ENCODE data around the gene CD63.
A peak's percentile ranks its signal among the peaks of the same experiment; 100 is the strongest.

CD63 gene

DNA sequence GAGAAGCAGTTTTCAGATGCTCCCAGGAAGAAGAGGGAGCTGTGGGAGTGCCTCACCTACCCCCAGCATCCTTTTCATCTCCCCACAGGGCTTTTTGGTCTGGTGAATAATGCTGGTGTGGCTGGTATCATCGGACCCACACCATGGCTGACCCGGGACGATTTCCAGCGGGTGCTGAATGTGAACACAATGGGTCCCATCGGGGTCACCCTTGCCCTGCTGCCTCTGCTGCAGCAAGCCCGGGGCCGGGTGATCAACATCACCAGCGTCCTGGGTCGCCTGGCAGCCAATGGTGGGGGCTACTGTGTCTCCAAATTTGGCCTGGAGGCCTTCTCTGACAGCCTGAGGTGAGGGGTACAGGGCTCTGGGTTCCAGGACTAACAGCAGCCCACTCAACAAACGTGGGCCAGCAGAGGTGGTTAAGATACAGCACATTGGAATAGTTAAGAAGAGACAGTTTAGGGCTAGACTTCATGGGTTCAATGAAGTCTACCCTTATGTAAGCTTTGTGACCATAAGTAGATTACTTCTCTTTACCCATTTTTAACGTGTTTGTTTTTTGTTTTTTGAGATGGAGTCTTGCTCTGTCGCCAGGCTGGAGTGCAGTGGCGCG is 7.1 kb downstream of the CD63 start:
- DNase-seq (ENCODE audit: low read depth in 2 of 2): no peak

DNA sequence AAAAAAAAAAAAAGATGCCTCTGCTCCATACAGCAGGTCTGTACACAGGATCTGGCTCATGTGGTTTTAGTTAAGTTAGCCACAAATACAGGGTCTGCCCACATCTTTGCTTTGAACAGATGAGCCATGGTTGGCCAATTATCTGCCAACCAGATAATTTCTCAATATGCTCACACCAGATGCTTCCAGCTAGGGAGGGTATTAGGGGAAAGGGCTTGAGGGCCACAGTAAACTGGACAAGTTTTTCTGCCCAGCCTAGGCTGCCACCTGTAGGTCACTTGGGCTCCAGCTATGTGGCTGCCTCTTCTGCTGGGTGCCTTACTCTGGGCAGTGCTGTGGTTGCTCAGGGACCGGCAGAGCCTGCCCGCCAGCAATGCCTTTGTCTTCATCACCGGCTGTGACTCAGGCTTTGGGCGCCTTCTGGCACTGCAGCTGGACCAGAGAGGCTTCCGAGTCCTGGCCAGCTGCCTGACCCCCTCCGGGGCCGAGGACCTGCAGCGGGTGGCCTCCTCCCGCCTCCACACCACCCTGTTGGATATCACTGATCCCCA is 7.8 kb downstream of the CD63 start:
- DNase-seq (ENCODE audit: low read depth in 2 of 2): no peak

DNA sequence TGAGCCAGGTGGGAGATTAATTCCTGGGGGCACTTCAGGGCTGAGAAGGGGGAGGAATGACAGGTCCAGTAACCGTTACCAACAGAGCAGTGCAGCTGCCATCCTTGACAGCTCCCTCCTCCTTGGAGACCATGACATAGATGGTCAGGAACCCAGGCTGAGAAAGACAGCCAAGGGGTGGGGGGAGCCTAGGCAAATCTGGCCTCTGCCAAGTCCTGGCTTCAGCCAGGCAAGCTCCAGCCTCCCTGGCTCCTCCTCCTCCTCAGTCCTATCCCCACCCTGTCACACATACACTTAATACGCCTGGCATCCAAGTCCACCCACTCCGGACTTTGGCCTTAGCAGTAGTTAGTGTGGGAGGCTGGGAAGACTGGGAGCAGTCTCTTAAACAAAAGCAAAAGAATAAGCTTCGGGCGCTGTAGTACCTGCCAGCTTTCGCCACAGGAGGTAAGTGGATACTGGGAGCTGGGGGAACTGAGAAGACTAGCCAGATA is 8.7 kb downstream of the CD63 start, which contains the start of gene RDH5:
TSS of gene RDH5 (plus strand) at position 323 of the 494 bp plus-strand sequence. CDS start 792 bp downstream, outside the sequence.
- DNase-seq (ENCODE audit: low read depth in 2 of 2): no peak

DNA sequence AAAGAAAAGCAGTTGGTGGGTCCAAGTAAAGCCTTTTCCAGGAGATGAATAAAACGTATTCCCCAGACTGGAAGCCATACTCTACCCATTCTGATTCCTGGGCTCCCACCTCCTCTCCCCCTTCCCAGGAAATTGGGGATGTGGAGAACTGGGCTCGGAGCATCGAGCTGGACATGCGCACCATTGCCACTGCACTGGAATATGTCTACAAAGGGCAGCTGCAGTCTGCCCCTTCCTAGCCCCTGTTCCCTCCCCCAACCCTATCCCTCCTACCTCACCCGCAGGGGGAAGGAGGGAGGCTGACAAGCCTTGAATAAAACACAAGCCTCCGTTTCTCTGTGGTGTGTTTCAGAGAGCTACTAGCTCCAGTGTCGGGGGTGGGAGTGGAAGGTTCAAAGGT is 9.4 kb downstream of the CD63 start:
- DNase-seq (ENCODE audit: low read depth in 2 of 2): no peak

DNA sequence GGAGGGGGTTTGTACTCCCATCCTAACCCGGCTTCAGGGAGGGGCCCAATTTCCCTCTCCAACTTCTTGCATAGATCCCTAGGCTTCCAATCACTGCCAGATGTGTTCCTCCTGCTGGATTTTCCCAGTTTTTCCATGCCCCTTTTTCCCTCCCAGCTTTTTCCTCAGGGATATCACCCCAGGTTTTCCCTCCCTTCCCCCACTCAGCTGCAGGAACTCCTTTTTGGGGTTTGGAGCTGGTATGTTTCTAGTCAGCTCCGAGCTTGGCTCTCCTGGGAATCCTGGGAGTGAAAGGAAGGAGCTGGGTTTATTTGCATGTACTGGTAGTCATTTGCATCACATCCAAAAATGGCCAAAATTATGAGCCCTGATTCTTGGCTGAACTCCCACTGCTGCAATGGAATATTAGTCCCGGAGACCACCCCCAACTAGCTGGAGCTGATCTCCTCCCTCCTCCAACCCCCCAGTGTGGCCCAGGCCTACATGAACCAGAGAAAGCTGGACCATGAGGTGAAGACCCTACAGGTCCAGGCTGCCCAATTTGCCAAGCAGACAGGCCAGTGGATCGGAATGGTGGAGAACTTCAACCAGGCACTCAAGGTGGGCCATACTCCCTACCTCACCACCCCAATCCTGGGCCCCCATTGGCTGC is 10.1 kb downstream of the CD63 start:
- DNase-seq (ENCODE audit: low read depth in 2 of 2): no peak

DNA sequence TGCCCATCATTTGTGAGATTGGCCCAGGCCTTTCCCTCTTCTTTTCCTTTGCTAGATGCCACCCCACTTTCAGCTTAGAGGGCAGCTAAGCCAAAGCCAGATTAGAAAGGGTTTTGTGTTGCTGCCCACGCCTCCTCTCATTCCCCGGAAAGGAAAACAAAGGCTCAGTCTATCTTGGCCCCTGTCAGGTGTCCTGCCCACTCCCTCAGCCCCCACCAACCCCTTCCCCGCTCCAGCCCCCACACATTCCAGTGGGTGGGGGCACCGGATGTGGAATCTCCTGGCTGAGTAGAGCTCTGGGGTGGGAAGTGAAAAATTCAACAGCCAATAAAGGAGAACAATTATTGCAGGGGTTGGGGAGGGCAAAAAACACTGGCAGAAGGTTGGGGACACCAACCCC is 10.8 kb downstream of the CD63 start:
- DNase-seq (ENCODE audit: low read depth in 2 of 2): no peak

DNA sequence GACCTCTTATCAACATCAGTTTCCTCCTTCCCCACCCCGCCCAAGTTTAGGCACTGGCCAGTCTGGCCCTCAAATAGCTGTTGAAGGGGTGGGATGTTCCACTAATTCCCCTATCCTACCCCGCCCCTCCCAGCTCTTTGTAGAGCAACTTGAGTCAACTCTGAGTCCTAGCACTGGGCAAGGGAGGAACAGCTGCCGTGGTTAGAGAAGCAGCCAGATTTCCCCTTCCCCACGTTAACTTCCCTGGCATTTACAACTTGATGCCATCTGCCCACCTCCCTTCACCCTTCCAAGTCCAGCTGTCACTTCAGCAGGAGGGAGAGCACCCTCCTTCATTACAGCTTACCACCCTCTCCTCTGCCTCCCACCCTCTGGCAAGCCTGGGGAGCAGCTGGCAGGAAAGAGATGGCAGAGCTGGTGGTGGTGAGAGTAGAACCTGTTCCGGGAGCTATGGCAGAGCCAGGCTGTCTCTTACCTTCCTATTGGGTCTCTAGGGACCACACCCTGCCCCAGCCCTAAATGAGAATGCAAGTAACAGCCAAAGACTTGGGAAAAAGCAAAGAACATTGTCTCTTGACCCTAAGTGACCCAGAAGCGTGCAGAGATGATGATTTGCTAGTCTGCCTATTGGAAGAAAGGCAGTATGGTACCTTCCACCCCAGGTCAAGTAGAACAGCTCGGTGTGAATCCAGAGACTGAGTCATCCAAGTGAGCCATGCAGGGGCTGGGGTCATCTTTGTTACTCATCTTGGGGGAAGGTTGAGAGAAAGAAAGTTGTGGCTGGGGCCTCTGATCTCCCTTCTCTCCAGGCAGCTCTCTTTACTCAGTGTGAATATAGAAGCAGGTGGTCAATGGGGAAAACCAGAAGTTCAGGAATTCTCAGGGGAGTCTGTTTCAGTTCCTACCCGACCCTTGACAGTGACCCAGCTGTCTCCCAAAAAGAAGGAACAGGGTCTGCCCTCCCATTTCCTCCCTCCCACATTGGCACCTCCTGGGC is 11.5 kb downstream of the CD63 start:
- no peak for DNase-seq (ENCODE audit: low read depth in 2 of 2)

DNA sequence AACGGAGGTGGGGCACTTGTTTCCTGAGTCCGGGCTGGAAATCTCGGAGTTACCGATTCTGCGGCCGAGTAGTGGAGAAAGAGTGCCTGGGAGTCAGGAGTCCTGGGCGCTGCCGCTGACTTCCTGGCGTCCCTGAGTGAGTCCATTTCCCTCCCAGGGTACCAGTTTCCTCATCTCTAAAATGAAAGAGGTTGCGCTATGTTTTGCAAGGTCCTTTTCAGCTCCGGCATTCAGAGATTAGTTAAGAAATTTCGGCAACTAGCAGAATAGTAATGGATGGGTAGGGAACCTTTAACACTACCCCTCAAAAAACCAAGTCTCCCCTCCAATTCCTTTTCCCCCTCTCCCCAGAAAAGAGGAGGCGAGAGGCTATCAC is 12.2 kb downstream of the CD63 start:
- DNase-seq (ENCODE audit: low read depth in 2 of 2): no peak

DNA sequence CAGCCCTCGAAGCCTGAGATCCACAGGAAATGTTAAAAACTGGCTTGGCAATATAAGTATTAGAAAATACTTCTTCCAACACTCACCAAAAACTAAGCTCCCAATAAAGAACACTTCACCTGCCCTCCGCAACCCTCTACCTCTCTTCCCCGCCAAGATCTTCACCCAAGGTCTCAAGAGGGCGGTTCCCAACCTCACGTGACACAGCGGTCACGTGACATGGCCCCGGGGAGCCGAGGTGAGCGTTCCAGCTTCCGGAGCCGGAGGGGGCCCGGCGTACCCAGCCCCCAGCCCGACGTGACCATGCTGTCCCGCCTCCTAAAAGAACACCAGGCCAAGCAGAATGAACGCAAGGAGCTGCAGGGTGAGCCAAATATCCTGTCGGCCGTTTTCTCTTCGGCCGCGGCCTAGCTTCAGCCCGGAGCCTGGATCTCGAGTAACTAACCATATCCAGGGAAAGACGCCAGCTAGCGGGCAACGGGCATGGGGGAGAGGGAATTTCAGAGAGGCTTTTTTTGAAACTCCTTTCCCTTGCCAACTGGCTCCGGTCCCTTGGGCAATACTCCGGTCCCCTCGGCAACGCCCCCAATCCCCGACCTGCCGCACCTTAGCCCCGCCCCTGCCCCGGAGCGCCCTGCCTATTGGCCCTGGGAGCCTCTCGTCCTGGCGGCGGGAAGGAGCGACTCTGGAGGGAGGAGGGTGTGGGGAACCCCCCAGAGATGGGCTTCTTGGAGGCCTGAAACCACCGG is 12.8 kb downstream of the CD63 start, which contains the start of gene BLOC1S1:
TSS of gene BLOC1S1 (plus strand) at position 214 of the 749 bp plus-strand sequence. CDS start at position 220, 6 bp downstream.
- peak; percentile 76 to 82 for DNase-seq (ENCODE audit: low read depth in 2 of 2)

DNA sequence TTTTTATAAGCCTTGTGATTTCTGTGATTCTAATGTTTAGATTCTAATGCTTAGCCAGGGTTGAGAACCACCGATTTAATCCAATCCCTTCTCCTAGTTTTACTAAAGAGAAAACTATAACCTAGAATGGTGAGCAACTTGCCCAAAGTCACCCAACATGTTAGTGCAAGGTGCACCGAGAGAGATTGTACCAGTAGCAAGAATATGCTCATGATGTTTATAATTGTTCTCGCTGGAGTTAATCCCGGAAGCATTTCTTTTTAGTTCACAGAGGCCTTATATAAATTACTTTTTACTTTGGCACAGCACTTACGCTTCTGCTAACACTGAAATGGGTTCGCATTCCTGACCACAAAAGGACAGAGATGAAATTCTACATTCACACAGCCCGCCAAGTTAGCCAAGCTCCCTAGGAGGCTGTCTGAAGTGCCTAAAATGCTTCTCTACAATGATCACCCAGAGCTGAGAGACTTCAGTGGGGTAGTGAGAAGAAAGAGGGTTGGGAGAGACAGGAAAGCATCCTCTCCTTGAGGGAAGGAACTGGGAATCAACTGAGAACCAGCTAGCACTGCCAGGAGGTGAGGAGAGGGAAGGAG is 13.5 kb downstream of the CD63 start:
- DNase-seq (ENCODE audit: low read depth in 2 of 2): no peak

DNA sequence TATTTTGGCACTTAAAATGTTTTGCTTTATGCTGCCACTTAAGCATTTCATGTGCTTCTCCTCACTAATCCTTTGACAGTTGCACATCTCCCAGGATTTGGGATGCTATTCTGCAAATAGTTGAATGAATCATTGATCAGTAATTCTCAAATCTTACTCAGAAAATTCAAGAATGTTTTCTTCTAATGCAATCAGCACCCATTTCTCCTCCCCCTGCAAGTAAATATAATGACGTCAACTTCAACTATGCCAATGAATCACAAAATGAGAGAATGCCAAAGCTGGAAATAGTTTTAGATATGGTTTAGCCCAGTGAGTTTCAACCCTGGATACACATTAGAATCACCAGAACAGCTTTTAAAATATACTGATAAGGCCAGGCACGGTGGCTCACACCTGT is 15.1 kb downstream of the CD63 start:
- no peak for DNase-seq (ENCODE audit: low read depth in 2 of 2)

DNA sequence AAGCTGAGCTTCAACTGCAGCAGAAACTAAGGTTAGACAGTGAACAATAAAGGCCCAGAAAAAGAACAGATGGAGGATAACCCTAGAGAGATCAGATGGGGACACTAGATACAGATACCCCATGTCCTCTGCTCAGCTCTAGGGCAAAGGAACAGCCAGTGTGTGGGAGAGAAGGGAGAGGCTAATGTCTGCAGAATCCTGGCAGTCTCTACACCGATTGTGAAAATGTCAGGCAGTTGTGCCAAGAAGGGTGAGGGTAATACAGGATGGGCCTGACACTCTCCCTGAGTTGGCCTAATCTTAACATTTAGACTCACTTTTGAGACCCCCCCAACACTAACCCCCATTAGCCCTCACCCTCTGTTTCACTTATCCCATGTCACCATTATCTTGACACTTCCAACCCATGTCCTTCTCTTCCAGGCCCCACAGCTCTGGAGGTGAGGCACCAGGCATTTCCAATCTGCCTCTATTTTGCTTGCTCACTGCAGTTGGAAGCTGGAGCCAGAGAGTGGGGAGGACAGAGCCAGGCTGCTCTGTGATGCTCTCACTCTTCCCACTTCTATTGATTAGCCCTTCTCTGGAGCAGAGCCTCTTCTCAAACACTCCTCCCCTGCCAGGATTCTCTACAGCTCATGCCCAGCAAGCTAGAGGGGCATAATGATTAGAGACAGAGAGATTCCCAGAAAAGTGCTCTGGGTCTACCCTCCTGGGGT is 16.0 kb downstream of the CD63 start:
- DNase-seq (ENCODE audit: low read depth in 2 of 2): no peak

DNA sequence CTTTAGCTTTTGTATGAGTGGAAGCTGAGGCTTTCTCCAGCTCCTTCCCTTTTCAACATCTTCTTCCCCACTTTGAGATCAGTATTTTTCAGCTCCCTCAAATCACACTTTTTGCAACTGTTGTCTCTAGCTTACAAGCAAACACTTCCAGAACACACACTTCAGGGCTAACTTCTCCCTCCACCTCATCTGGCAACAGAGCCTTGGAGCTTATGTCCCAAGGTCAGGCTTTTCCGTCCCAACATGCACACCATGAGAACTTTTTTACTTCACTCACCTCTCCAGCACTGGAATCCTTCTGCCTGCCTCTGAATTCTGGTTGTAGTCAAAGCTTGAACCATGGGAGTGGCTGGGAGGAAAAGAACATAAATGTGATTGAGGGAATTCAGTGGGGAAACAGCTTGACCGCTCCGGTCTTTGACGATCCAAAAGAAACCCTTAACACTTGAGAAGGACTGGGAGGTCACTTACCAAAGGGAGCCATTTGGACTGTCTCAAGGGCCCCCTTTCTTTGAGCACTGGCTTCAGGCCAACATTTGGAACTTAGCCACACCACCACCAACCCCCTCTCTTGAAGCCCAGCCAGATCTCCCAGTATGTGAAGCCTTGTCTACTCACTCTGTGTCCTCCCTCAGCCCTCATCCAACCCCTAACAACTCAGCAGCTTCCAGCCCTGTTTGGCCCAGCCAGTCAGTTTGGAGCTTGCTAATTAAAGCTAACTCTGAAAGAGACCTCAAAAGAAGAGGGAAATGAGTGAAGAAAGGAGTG is 16.8 kb downstream of the CD63 start:
- DNase-seq (ENCODE audit: low read depth in 2 of 2): no peak

DNA sequence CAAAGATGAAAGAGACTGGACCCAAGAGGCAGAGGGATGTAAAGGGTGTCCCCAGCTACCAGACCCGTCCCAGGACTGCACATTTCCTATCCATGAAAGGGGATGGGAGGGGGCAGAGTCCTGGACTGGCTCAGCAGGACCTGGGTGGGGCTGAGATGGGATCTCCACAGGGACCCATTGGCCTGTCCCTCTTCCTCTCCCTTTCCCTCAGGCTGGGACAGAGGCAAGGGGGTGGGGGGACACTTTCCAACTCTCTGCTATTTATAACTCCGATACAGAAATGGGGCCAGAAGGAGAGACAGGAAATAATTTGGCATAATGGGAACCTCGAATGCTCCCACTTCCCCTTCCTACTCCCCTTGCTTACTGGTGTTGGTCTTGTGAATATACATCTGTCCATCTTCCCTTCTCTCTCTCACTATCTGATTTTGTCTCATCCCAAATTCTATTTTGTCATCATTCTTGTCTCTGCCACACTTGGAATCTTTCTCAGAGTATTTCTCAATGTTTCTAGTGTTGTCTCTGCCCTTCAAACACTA is 20.0 kb downstream of the CD63 start:
- DNase-seq (ENCODE audit: low read depth in 2 of 2): no peak

DNA sequence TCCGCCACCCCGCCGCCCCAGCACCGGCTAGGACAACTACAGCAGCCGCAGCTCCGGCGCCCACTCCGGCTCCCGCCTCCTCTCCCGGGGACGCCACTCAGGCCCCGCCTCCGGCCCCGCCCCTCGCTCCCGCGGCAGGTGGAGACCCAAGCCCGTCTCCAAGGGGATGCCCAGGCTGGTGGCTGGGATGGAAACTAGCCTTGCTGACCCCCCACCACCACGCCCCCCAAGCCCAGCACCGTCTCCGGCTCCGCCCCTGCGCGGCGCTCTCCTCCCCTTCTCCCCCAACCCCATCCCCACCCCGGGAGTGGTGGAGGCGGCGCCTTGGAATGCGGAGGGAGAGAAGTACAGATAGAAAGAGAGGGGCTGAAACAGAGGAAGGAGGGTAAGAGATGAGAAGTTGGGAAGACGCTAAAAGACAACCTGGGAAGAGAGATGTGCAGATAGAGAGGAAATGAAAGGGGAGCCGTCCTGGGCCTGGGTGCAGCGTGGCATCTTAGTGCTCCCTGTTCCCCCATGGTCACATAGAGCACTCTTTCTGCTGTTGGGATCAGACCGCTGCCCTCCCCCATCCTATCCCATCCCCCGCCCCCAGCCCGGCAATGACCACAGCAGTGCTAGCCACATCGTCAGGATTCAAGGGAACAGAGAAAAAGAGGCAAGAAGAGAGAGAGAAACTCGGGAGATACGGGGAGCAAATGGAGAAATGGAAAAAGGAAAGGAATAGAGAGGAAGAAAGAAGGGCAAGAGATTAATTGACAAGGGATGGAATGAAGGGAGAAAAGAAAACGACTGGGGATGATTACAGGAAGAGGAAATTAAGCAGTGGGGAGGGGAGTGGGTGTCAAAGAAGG is 20.7 kb downstream of the CD63 start, which contains the start of gene ITGA7:
TSS of gene ITGA7 (minus strand) at position 64 of the 854 bp plus-strand sequence. CDS start 222 bp downstream, outside the sequence.
- DNase-seq (ENCODE audit: low read depth in 2 of 2): peak; percentile 34 to 40

DNA sequence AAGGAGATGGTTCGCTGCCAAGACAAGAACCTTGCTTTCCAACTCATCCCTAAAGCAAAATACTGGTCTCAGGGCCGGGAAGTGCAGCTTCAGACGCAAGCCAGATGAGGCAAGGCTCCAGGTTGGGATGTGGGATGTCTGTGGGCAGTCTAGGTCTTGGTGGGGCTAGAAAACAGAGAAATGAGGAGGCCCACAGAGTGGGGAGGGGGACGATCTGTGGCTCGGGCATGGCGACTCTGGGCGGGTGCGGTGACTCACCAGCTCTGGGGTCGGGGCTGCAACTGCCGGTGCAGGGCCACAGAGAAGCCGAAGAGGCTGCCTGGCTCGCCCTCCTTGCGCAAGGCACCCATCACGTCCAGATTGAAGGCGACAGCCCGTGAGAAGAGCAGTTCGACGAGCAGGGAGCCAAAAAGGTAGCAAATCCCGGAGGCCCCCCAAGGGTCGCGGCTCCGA is 21.6 kb downstream of the CD63 start:
- DNase-seq (ENCODE audit: low read depth in 2 of 2): no peak

DNA sequence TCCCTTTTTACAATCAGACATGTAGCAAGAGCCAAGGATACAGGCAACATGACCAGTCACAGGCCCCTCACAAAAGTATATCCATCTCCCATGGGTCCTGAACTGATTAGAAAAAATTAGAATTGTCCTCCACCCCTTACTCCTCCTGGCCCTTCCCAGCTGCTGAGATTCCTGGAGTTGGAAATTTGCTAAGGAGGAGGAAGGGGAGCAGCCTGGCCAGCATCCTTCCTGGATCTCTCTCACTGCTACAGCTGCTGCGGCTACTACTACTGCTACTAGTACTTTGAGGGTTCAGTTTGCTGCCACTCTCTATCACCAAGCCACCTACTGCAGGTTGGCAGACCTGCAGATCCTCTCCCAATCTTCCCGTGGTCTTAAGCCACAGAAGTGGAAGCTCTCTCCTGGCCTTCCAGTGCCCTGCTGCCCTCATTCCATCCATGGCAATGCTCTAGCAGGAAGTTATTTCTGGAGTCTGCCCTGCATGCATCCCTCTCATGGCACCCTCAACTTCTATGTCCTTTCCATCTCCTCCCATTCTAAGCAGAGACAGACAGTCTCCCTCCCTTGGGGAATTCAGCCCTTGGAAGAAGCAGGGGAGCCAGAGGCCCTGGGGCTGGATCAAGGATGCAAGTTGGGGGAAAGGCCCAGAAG is 22.1 kb downstream of the CD63 start:
- DNase-seq (ENCODE audit: low read depth in 2 of 2): no peak

All from stimulated activated CD8-positive, alpha-beta memory T cell treated with anti-CD3 and anti-CD28 coated beads, Interleukin-15, amount 100 ng/mL, for 4 hours (primary cell).